PFSK-1 (cell line): ENCODE measurements around the gene TXNDC5.

ENCODE experiments used
- FOXP2 ChIP-seq: optimal IDR thresholded peaks from 2 replicates; pipeline ENCODE3; 2011; ENCODE audit warnings: borderline replicate concordance, control low read depth, inconsistent platforms; ENCODE audit not compliant: insufficient read depth; ENCODE audit errors: extremely low read length, extremely low read depth
- POLR2AphosphoS5 ChIP-seq: IDR thresholded peaks from 2 replicates; pipeline ENCODE4 v1.6.1; 2012; ENCODE audit warnings: low read depth, mild to moderate bottlenecking, control low read depth, low read length, moderate library complexity
- REST ChIP-seq, 2 experiments: IDR thresholded peaks; 2 replicates each; pipeline versions ENCODE4 v1.6.1 to v1.8.0; 2011 to 2012; ENCODE audit warnings: low read depth in 2 of 2, low read length in 2 of 2, control low read depth in 1 of 2, inconsistent platforms in 1 of 2, mild to moderate bottlenecking in 1 of 2, moderate library complexity in 1 of 2; ENCODE audit not compliant: insufficient read depth in 1 of 2
- SIN3A ChIP-seq: IDR thresholded peaks from 2 replicates; pipeline ENCODE4 v1.6.1; 2012; ENCODE audit warnings: mild to moderate bottlenecking, low read length, moderate library complexity, borderline replicate concordance; ENCODE audit not compliant: insufficient read depth
- TAF1 ChIP-seq: IDR thresholded peaks from 2 replicates; pipeline ENCODE4 v1.6.1; 2012; ENCODE audit warnings: low read length, control low read depth, borderline replicate concordance; ENCODE audit not compliant: insufficient read depth

- no peak for TF ChIP-seq POLR2AphosphoS5
- TF ChIP-seq TAF1: no peak
- TF ChIP-seq SIN3A: no peak
- no peak for TF ChIP-seq REST (IDR thresholded peaks at IDR 0.05; ENCODE audit: insufficient read depth in 1 of 2, low read depth in 2 of 2, low read length in 2 of 2)
- no peak for TF ChIP-seq FOXP2
Measured at GRCh38 chr6:7891078-7891872, 19.3 kb downstream of the TXNDC5 start.
